ENCODE results near the gene SMIM41.

GRCh38 chr12:52086366-52086765 lies 6.9 kb downstream of the SMIM41 start:
- TF ChIP-seq CTCF (optimal IDR thresholded peaks at IDR 0.05 in 1 of 3, IDR thresholded peaks at IDR 0.05 in 1 of 3, conservative IDR thresholded peaks at IDR 0.05 in 1 of 3; ENCODE audit: extremely low read depth in 1 of 3, insufficient read depth in 2 of 3, low read length in 3 of 3) (no peak), EZH2 (IDR thresholded peaks at IDR 0.05; ENCODE audit: low read length) (no peak)

All from keratinocyte (primary cell).